OCI-LY1 (cell line): ENCODE data around the gene AMIGO2.

Source experiments
- H2AFZ ChIP-seq: fragments of 200-600 bp; sonication (generic), shearing (Covaris generic); 2 replicates; pipeline ENCODE4 v1.6.0; 2014; ENCODE audit warnings: antibody characterized with exemption, mild to moderate bottlenecking, low read length
- H3F3A ChIP-seq: fragments of 200-600 bp; sonication (generic), shearing (Covaris generic); 2 replicates; pipeline ENCODE4 v1.6.0; 2014; ENCODE audit warnings: mild to moderate bottlenecking, antibody characterized with exemption, low read length, moderate library complexity; ENCODE audit not compliant: insufficient read depth
- H3K27ac ChIP-seq: fragments of 200-600 bp; sonication (generic); 2 replicates; pipeline ENCODE4 v1.5.1; 2014; ENCODE audit warnings: low read length, mixed run types, mild to moderate bottlenecking, low read depth; ENCODE audit not compliant: poor library complexity, severe bottlenecking
- H3K27me3 ChIP-seq: fragments of 200-600 bp; sonication (generic); 2 replicates; pipeline ENCODE4 v1.6.0; 2014; ENCODE audit warnings: antibody characterized with exemption, mild to moderate bottlenecking, low read length, moderate library complexity; ENCODE audit not compliant: insufficient read depth
- H3K36me3 ChIP-seq: fragments of 200-600 bp; sonication (generic); 2 replicates; pipeline ENCODE4 v1.6.1; 2014; ENCODE audit warnings: mild to moderate bottlenecking, antibody characterized with exemption, low read length, moderate library complexity, mixed read lengths; ENCODE audit not compliant: insufficient read depth
- H3K4me1 ChIP-seq: fragments of 200-600 bp; sonication (generic); 2 replicates; pipeline ENCODE4 v1.5.1; 2014; ENCODE audit warnings: mild to moderate bottlenecking, low read length, moderate library complexity; ENCODE audit not compliant: insufficient read depth, severe bottlenecking
- H3K4me2 ChIP-seq: fragments of 200-600 bp; sonication (generic), shearing (Covaris generic); 2 replicates; pipeline ENCODE4 v1.6.1; 2014; ENCODE audit warnings: low read length
- H3K4me3 ChIP-seq: fragments of 200-600 bp; sonication (generic); 2 replicates; pipeline ENCODE4 v1.5.1; 2014; ENCODE audit warnings: low read length, low read depth, mild to moderate bottlenecking, mixed read lengths; ENCODE audit not compliant: poor library complexity, severe bottlenecking
- H3K79me2 ChIP-seq: fragments of 200-600 bp; shearing (Covaris generic); 2 replicates; pipeline ENCODE4 v1.6.1; 2016; ENCODE audit warnings: mixed run types, low read length, mixed read lengths; ENCODE audit not compliant: insufficient read depth
- H3K9ac ChIP-seq: fragments of 200-600 bp; sonication (generic), shearing (Covaris generic); 2 replicates; pipeline ENCODE4 v1.6.1; 2014; ENCODE audit warnings: mild to moderate bottlenecking, low read length, mixed read lengths
- H3K9me2 ChIP-seq: fragments of 200-600 bp; sonication (generic), shearing (Covaris generic); 2 replicates; pipeline ENCODE4 v1.6.1; 2014; ENCODE audit warnings: low read depth, mild to moderate bottlenecking, low read length, mixed read lengths
- H3K9me3 ChIP-seq: fragments of 200-600 bp; shearing (Covaris generic); 2 replicates; pipeline ENCODE4 v1.6.1; 2014; ENCODE audit warnings: low read length, mixed read lengths
- H4K20me1 ChIP-seq: fragments of 200-600 bp; sonication (generic), shearing (Covaris generic); 2 replicates; pipeline ENCODE4 v1.6.0; 2016; ENCODE audit warnings: mild to moderate bottlenecking, low read length; ENCODE audit not compliant: insufficient read depth
- EZH2 ChIP-seq: fragments of 200-600 bp; sonication (generic), shearing (Covaris generic); IDR thresholded peaks from 2 replicates; pipeline ENCODE4 v1.8.0; 2017; ENCODE audit warnings: borderline replicate concordance, mixed run types, mild to moderate bottlenecking, antibody characterized with exemption, low read length, moderate library complexity, mixed read lengths
- TF ChIP-seq, protein P1 (sequence below): fragments of 200-600 bp; sonication (generic), shearing (Covaris generic); IDR thresholded peaks from 2 replicates; pipeline ENCODE4 v1.5.1; 2017; ENCODE audit warnings: mild to moderate bottlenecking, antibody characterized with exemption, low read length, moderate library complexity, mixed read lengths

The AMIGO2 gene

GRCh38 chr12:47110011-47110541 is 30.3 kb upstream of the AMIGO2 start:
- Histone ChIP-seq H3K27me3 (no peaks in the 10 kb centered on the region), H3K9ac (no peak overlapping the region), H3K27ac (no peak overlapping the region), H3F3A (no peaks in the 10 kb centered on the region), H3K4me2 (no peak overlapping the region), H3K79me2 (no peaks in the 10 kb centered on the region), H4K20me1 (no peaks in the 10 kb centered on the region), H3K4me3 (no peak overlapping the region), H3K36me3 (no peaks in the 10 kb centered on the region), H3K9me2 (no peaks in the 10 kb centered on the region), H3K9me3 (no peaks in the 10 kb centered on the region), H2AFZ (no peak overlapping the region), H3K4me1 (peaks cover 6% of the 10 kb centered on the region)
- no peak for TF ChIP-seq EZH2
- TF ChIP-seq, protein P1, sequence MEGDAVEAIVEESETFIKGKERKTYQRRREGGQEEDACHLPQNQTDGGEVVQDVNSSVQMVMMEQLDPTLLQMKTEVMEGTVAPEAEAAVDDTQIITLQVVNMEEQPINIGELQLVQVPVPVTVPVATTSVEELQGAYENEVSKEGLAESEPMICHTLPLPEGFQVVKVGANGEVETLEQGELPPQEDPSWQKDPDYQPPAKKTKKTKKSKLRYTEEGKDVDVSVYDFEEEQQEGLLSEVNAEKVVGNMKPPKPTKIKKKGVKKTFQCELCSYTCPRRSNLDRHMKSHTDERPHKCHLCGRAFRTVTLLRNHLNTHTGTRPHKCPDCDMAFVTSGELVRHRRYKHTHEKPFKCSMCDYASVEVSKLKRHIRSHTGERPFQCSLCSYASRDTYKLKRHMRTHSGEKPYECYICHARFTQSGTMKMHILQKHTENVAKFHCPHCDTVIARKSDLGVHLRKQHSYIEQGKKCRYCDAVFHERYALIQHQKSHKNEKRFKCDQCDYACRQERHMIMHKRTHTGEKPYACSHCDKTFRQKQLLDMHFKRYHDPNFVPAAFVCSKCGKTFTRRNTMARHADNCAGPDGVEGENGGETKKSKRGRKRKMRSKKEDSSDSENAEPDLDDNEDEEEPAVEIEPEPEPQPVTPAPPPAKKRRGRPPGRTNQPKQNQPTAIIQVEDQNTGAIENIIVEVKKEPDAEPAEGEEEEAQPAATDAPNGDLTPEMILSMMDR: no peak

- Histone ChIP-seq H3K4me2 (no peak overlapping the region), H3K79me2 (no peaks in the 10 kb centered on the region), H3K9me3 (no peaks in the 10 kb centered on the region), H3K9ac (no peak overlapping the region), H3K36me3 (no peaks in the 10 kb centered on the region), H3K27me3 (no peaks in the 10 kb centered on the region), H3K4me3 (no peak overlapping the region), H2AFZ (no peak overlapping the region), H4K20me1 (no peaks in the 10 kb centered on the region), H3K27ac (no peak overlapping the region), H3F3A (no peaks in the 10 kb centered on the region), H3K9me2 (no peaks in the 10 kb centered on the region), H3K4me1 (no peaks in the 10 kb centered on the region)
- no peak for TF ChIP-seq EZH2
- TF ChIP-seq, protein P1: no peak
Measured at GRCh38 chr12:47107926-47108325, 28.2 kb upstream of the AMIGO2 start.

DNA sequence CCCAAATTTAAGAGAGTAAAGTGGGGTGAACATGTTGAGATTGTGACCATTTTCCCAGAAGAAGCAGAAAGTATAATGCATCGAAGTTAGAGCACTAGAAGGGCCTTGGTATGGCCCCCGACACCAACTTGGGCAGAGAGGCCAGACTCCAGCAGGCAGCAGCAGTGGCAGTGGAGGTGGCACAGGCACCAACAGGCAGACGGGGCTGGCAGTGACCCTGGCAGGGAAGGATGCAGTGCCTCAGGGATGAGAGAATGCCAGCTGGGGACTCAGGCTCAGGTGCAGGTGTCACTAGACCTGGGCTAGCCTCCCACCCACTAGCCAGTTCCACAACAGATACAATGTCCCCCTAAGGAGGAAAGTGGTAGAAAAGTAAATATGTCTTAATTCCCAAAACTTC is 27.7 kb upstream of the AMIGO2 start:
- Histone ChIP-seq H3K9me2 (no peaks in the 10 kb centered on the region), H3F3A (no peaks in the 10 kb centered on the region), H3K4me3 (no peak overlapping the region), H3K4me1 (no peaks in the 10 kb centered on the region), H2AFZ (no peak overlapping the region), H4K20me1 (no peaks in the 10 kb centered on the region), H3K27ac (no peak overlapping the region), H3K4me2 (no peak overlapping the region), H3K27me3 (no peaks in the 10 kb centered on the region), H3K36me3 (no peaks in the 10 kb centered on the region), H3K9ac (no peak overlapping the region), H3K9me3 (no peaks in the 10 kb centered on the region), H3K79me2 (no peaks in the 10 kb centered on the region)
- TF ChIP-seq, protein P1: no peak
- no peak for TF ChIP-seq EZH2
